Ishikawa (cell line): ENCODE data around the gene ZSCAN30.

Experiments
- CEBPB ChIP-seq: IDR thresholded peaks from 2 replicates; pipeline ENCODE4 v1.6.1; 2012
- CREB1 ChIP-seq: IDR thresholded peaks from 2 replicates; pipeline ENCODE4 v1.6.1; 2012; ENCODE audit warnings: low read depth
- EGR1 ChIP-seq: IDR thresholded peaks from 2 replicates; pipeline ENCODE4 v1.6.1; 2012
- EP300 ChIP-seq: IDR thresholded peaks from 2 replicates; pipeline ENCODE4 v1.6.1; 2012; ENCODE audit warnings: borderline replicate concordance
- FOXM1 ChIP-seq: IDR thresholded peaks from 2 replicates; pipeline ENCODE4 v1.6.1; 2012; ENCODE audit warnings: low read depth, borderline replicate concordance
- MAX ChIP-seq: IDR thresholded peaks from 2 replicates; pipeline ENCODE4 v1.6.1; 2012
- NFIC ChIP-seq: IDR thresholded peaks from 2 replicates; pipeline ENCODE4 v1.6.1; 2012
- RAD21 ChIP-seq: IDR thresholded peaks from 2 replicates; pipeline ENCODE4 v1.6.1; 2012; ENCODE audit warnings: low read depth
- TAF1 ChIP-seq: IDR thresholded peaks from 2 replicates; pipeline ENCODE4 v1.6.1; 2012; ENCODE audit warnings: low read depth, mild to moderate bottlenecking
- TCF12 ChIP-seq: IDR thresholded peaks from 2 replicates; pipeline ENCODE4 v1.6.1; 2012; ENCODE audit warnings: low read depth
- TEAD4 ChIP-seq: IDR thresholded peaks from 2 replicates; pipeline ENCODE4 v1.6.1; 2012
- YY1 ChIP-seq: IDR thresholded peaks from 2 replicates; pipeline ENCODE4 v1.6.1; 2012; ENCODE audit warnings: low read depth
- ZBTB7A ChIP-seq: IDR thresholded peaks from 2 replicates; pipeline ENCODE4 v1.6.1; 2012; ENCODE audit warnings: low read depth
- TF ChIP-seq, protein P1 (sequence below): IDR thresholded peaks from 2 replicates; pipeline ENCODE4 v1.6.1; 2012; ENCODE audit warnings: low read depth, mild to moderate bottlenecking
- TF ChIP-seq, protein P2 (sequence below): IDR thresholded peaks from 2 replicates; pipeline ENCODE4 v1.6.1; 2012

Gene ZSCAN30

GRCh38 chr18:35245719-35246317, 44.2 kb downstream of the ZSCAN30 start:
- TF ChIP-seq, protein P1, sequence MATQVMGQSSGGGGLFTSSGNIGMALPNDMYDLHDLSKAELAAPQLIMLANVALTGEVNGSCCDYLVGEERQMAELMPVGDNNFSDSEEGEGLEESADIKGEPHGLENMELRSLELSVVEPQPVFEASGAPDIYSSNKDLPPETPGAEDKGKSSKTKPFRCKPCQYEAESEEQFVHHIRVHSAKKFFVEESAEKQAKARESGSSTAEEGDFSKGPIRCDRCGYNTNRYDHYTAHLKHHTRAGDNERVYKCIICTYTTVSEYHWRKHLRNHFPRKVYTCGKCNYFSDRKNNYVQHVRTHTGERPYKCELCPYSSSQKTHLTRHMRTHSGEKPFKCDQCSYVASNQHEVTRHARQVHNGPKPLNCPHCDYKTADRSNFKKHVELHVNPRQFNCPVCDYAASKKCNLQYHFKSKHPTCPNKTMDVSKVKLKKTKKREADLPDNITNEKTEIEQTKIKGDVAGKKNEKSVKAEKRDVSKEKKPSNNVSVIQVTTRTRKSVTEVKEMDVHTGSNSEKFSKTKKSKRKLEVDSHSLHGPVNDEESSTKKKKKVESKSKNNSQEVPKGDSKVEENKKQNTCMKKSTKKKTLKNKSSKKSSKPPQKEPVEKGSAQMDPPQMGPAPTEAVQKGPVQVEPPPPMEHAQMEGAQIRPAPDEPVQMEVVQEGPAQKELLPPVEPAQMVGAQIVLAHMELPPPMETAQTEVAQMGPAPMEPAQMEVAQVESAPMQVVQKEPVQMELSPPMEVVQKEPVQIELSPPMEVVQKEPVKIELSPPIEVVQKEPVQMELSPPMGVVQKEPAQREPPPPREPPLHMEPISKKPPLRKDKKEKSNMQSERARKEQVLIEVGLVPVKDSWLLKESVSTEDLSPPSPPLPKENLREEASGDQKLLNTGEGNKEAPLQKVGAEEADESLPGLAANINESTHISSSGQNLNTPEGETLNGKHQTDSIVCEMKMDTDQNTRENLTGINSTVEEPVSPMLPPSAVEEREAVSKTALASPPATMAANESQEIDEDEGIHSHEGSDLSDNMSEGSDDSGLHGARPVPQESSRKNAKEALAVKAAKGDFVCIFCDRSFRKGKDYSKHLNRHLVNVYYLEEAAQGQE: no peak
- TF ChIP-seq FOXM1 (no peak), TCF12 (no peak), TAF1 (no peak), CREB1 (no peak), YY1 (no peak), EGR1 (no peak), RAD21 (no peak), EP300 (no peak), CEBPB (no peak), TEAD4 (no peak), NFIC (no peak), MAX (no peak), ZBTB7A (no peak)
- TF ChIP-seq, protein P2, sequence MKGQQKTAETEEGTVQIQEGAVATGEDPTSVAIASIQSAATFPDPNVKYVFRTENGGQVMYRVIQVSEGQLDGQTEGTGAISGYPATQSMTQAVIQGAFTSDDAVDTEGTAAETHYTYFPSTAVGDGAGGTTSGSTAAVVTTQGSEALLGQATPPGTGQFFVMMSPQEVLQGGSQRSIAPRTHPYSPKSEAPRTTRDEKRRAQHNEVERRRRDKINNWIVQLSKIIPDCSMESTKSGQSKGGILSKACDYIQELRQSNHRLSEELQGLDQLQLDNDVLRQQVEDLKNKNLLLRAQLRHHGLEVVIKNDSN: no peak

GRCh38 chr18:35244671-35245070, 45.4 kb downstream of the ZSCAN30 start:
- TF ChIP-seq ZBTB7A (no peak), CEBPB (no peak), FOXM1 (no peak), YY1 (no peak), MAX (no peak), TAF1 (no peak), EP300 (no peak), TEAD4 (no peak), RAD21 (no peak), TCF12 (no peak), CREB1 (no peak), NFIC (no peak), EGR1 (no peak)
- TF ChIP-seq, protein P2: no peak
- TF ChIP-seq, protein P1: no peak

DNA sequence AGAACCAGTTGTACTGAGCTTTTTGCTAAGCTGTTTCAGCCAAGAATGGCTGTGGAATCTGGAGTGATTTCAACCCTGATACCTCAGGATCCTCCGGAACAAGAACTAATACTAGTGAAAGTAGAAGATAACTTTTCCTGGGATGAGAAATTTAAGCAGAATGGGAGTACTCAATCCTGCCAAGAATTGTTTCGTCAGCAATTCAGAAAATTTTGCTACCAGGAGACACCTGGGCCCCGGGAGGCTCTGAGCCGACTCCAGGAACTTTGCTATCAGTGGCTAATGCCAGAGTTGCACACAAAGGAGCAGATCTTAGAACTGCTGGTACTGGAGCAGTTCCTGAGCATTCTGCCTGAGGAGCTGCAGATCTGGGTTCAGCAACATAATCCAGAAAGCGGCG, 47.6 kb downstream of the ZSCAN30 start:
- no peak for TF ChIP-seq TAF1
- TF ChIP-seq YY1: no peak
- TF ChIP-seq TCF12: no peak
- no peak for TF ChIP-seq EP300
- TF ChIP-seq CREB1: no peak

DNA sequence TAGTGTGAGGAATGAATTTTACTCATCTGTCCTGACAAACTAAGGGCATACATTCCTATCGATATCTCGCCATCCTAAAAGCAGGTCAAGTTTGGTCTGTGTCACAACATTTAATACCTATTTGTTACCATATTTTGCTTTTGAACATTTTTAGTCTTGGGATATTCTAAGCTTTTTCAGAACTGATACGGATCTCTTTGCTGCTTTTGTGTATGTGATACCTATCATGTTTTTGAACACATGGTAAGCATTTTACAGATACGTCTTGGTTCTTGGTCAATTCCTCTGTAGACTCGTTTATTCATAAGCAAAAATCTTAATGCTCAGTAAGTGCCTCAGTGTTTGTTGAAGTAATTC, 48.6 kb downstream of the ZSCAN30 start:
- no peak for TF ChIP-seq MAX
- no peak for TF ChIP-seq CEBPB
- no peak for TF ChIP-seq CREB1
- no peak for TF ChIP-seq TAF1
- no peak for TF ChIP-seq NFIC
- no peak for TF ChIP-seq YY1
- TF ChIP-seq TEAD4: no peak
- TF ChIP-seq FOXM1: no peak
- TF ChIP-seq, protein P1: no peak
- TF ChIP-seq EGR1: no peak
- TF ChIP-seq TCF12: no peak
- TF ChIP-seq ZBTB7A: no peak
- TF ChIP-seq RAD21: no peak
- TF ChIP-seq, protein P2: no peak
- no peak for TF ChIP-seq EP300
